ENCODE measurements around the gene KCTD3.

The KCTD3 gene

GRCh38 chr1:215566556-215567490 is at the start of gene KCTD3:
Gene KCTD3, plus strand, starts transcription at chr1:215567304. Its CDS starts 382 bp downstream, at chr1:215567686.
- no peak for DNase-seq

- no peak for DNase-seq
Measured at GRCh38 chr1:215517441-215517891, 49.6 kb upstream of the KCTD3 start.

GRCh38 chr1:215518594-215518993 is 48.5 kb upstream of the KCTD3 start:
- no peak for DNase-seq

GRCh38 chr1:215521279-215521678 is 45.8 kb upstream of the KCTD3 start:
- no peak for DNase-seq

GRCh38 chr1:215523128-215523861 is 43.8 kb upstream of the KCTD3 start:
- DNase-seq: no peak

GRCh38 chr1:215523906-215524305 is 43.2 kb upstream of the KCTD3 start:
- DNase-seq: no peak

- DNase-seq: no peak
Measured at GRCh38 chr1:215526147-215526845, 40.8 kb upstream of the KCTD3 start.

- no peak for DNase-seq
Measured at GRCh38 chr1:215526846-215527151, 40.3 kb upstream of the KCTD3 start.

- no peak for DNase-seq
Measured at GRCh38 chr1:215529111-215529510, 38.0 kb upstream of the KCTD3 start.

GRCh38 chr1:215529571-215529970 is 37.5 kb upstream of the KCTD3 start:
- no peak for DNase-seq

GRCh38 chr1:215530401-215530984 is 36.6 kb upstream of the KCTD3 start:
- no peak for DNase-seq

- no peak for DNase-seq
Measured at GRCh38 chr1:215539803-215540570, 27.1 kb upstream of the KCTD3 start.

- DNase-seq: no peak
Measured at GRCh38 chr1:215542301-215542700, 24.8 kb upstream of the KCTD3 start.

GRCh38 chr1:215543191-215543606 is 23.9 kb upstream of the KCTD3 start:
- DNase-seq: no peak

- no peak for DNase-seq
Measured at GRCh38 chr1:215543806-215544205, 23.3 kb upstream of the KCTD3 start.

GRCh38 chr1:215544566-215544965 is 22.5 kb upstream of the KCTD3 start:
- no peak for DNase-seq

GRCh38 chr1:215545096-215545495 is 22.0 kb upstream of the KCTD3 start:
- DNase-seq: no peak

GRCh38 chr1:215547011-215547410 is 20.1 kb upstream of the KCTD3 start:
- no peak for DNase-seq

GRCh38 chr1:215551806-215552205 is 15.3 kb upstream of the KCTD3 start:
- no peak for DNase-seq

- no peak for DNase-seq
Measured at GRCh38 chr1:215554865-215555264, 12.2 kb upstream of the KCTD3 start.

GRCh38 chr1:215555531-215555930 is 11.6 kb upstream of the KCTD3 start:
- no peak for DNase-seq

- DNase-seq: no peak
Measured at GRCh38 chr1:215556996-215557395, 10.1 kb upstream of the KCTD3 start.
